Measurements from ENCODE around the gene SLC16A8.

Gene SLC16A8

DNA sequence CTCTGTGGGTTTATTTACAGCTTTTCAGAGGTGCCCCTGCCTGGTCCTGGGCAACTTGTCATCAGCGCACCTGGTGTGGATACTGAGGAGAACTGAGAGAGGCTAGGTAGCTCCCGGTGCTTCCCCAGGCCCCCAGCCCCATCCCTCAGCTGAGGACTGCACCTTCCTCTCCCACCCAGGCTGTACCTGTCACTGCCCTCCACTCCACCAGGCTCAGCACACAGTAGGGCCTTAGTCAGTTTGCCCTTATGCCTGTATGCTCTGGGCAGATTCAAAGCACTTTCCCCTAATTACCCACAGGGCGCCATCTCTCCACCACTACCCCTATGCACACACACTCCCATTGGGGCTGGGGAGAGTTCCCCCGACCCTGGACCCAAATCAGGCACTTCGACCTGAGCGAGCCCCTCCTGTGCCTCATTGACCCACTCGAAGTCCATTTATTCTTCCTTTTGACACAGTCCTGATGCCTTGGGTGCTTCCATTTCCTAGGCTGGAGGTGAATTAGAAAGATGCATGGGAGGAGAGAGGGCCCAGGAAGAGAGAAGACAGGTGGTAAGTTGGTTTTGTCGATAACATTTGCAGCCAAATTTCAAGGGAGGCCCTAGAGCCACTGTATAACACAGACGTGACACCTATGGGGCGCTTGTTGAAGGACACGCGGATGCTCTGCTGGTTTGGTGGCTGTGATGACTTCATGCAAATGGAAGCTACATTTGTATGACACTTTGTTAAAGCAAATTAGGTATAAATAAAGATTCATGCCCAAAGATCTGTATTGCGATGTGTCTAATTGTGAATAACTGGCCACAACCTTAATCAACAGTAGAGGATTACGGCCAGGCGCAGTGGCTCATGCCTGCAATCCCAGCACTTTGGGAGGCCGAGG is 40.6 kb downstream of the SLC16A8 start:
- TF ChIP-seq, protein P1, sequence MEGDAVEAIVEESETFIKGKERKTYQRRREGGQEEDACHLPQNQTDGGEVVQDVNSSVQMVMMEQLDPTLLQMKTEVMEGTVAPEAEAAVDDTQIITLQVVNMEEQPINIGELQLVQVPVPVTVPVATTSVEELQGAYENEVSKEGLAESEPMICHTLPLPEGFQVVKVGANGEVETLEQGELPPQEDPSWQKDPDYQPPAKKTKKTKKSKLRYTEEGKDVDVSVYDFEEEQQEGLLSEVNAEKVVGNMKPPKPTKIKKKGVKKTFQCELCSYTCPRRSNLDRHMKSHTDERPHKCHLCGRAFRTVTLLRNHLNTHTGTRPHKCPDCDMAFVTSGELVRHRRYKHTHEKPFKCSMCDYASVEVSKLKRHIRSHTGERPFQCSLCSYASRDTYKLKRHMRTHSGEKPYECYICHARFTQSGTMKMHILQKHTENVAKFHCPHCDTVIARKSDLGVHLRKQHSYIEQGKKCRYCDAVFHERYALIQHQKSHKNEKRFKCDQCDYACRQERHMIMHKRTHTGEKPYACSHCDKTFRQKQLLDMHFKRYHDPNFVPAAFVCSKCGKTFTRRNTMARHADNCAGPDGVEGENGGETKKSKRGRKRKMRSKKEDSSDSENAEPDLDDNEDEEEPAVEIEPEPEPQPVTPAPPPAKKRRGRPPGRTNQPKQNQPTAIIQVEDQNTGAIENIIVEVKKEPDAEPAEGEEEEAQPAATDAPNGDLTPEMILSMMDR (IDR thresholded peaks at IDR 0.05; ENCODE audit: borderline replicate concordance, control extremely low read depth, extremely low read depth, insufficient read depth, missing control alignments): no peak
- no peak for DNase-seq (ENCODE audit: low spot score)
- in situ Hi-C loops (cut with MboI; ENCODE audit: low sequenced_read_pairs, unreplicated experiment): loop anchor here (10.0 kb wide), 1 partner anchor 311 kb away; no protein-coding TSS in a partner anchor

DNA sequence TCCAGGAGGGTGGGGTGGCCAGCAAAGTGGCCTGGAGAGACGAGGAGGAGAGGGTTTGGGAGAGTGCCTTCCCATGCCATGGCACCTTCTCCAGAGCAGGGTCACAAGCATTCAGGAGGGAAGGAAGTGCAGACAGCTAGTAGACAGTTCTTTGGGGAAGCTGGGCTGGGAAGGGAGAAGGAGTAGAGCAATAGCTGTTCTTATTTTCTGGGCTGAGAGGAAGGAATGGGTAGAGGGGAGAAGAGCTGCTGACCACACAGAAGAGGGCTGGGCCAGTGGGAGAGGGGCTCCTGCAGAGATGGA is 41.5 kb downstream of the SLC16A8 start:
- TF ChIP-seq, protein P1 (IDR thresholded peaks at IDR 0.05; ENCODE audit: borderline replicate concordance, control extremely low read depth, extremely low read depth, insufficient read depth, missing control alignments): no peak
- DNase-seq (ENCODE audit: low spot score): no peak
- in situ Hi-C loops (cut with MboI; ENCODE audit: low sequenced_read_pairs, unreplicated experiment): loop anchor here (10.0 kb wide), 1 partner anchor 312 kb away; no protein-coding TSS in a partner anchor

DNA sequence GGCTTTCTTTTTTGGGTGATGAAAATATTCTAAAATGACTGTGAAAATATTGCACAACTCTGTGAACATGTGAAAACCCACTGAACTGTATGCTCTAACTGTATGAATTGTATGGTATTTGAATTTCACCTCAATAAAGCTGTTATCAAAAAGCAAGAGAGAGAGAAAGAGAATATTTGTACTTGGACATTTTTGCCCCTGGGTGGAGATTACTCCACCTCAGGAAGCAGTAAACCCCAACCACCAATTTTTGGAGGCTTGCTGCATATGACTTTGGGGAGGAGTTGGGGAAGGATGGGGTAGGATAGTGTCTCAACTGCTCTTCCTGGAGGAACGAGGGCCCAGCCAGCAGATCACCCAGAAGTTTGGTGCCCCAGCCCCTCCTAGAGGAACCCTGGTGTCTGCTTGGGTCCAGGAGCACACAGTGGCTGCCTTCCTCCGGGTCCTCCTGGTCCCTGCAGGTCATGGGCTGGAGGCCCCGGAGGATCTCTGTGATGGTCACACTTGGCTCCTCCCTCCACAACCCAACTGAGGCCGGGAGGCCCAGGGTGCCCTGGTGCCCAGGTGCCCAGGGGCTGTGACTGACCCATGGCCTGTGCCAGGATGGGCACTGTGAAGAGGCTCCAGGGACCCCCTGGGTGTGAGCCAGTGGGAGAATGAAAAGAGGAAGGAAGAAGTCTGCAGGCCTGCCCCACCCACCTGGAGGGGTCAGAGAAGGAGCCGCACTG is 42.1 kb downstream of the SLC16A8 start:
- in situ Hi-C loops (cut with MboI; ENCODE audit: low sequenced_read_pairs, unreplicated experiment): loop anchor here (10.0 kb wide), 1 partner anchor 313 kb away; no protein-coding TSS in a partner anchor
- DNase-seq (ENCODE audit: low spot score): no peak
- TF ChIP-seq, protein P1 (IDR thresholded peaks at IDR 0.05; ENCODE audit: borderline replicate concordance, control extremely low read depth, extremely low read depth, insufficient read depth, missing control alignments): no peak

DNA sequence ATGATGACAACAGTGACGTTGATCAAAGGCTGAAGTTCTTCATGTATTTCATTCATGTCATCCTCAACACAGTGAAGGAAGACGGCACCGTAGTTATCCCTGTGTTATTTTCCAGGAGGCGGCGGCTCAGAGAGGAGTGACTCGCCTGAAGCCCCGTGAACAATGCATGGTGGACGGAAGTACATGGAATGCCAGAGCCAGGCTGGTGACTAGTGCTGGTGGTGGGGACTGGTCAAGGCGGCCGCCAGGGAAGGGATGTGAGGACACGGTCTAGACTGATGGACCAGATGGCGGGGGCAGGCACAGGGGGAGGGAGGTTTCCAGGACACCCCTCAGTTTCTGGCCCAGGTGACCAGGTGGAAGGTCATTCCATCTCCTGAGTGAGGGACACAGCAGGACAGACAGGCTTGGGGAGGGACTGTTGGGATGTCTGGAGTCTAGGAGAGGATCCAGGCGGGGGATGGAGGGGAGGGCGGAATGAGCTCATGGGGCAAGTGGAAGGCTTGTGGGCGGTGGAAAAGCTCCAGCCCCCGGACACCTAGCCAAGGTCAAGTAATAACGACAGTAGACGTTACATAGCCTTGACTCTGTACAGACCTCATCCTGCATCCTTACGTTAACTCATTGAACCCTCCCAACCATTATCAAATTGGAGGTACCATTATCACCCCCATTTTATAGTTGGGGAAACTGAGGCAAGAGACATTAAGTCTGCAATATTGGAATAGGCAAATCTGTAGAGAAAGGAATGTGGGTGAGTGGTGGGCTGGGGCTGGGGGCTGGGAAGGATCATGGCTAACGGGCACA is 42.8 kb downstream of the SLC16A8 start:
- no peak for DNase-seq (ENCODE audit: low spot score)
- in situ Hi-C loops (cut with MboI; ENCODE audit: low sequenced_read_pairs, unreplicated experiment): loop anchor here (10.0 kb wide), 1 partner anchor 314 kb away; no protein-coding TSS in a partner anchor
- TF ChIP-seq, protein P1 (IDR thresholded peaks at IDR 0.05; ENCODE audit: borderline replicate concordance, control extremely low read depth, extremely low read depth, insufficient read depth, missing control alignments): no peak

DNA sequence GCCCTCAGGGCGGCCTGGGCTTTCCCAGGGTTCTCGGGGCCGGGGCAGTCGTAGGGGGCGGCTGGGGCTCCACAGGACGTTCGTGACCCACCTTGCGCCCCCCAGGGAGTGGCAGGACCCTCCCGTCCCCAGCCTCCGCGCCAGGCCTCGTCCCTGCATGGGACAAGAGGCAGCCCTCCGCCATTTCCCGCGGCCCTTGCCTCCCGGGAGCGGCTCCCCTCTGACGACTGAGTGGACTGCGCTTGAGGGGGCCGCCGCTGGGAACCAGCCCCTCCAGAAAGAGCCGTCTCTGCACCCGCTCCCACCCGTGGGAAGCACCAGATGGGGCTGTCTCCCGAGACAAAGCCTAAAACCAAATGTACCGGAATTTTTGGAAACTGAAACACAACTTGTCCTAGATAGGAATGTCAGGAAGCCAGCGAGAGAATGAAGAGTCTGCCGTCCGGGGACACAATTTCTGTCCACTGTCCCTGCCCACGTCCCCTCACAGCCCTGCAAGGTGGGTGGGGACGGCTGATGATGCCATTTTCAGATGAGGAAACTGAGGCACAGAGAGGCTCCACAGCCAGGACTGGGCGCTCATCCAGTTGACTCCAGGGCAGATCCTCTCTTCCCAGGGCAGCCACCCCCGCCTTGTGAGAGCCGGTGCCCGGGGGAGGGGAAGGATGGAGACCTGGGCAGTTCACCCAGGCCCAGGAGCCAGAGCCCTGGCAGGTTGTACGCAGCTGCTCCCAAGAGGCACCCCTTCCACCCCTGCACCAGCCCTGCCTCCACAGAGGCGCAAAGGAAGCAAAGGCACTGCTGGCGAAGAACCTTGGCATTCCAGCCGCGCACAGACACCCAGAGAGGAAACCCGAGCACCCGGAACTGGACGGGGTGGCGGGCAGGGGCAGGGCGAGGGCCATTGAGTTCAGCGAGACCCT is 44.8 kb downstream of the SLC16A8 start:
- DNase-seq (ENCODE audit: low spot score): no peak
- in situ Hi-C loops (cut with MboI; ENCODE audit: low sequenced_read_pairs, unreplicated experiment): no loop called here
- TF ChIP-seq, protein P1 (IDR thresholded peaks at IDR 0.05; ENCODE audit: borderline replicate concordance, control extremely low read depth, extremely low read depth, insufficient read depth, missing control alignments): no peak
